Heart left ventricle (tissue), 13 donors: ENCODE data around the gene UBE3B.

ENCODE experiments used
- CTCF ChIP-seq, 12 donors: fragments of 200-600 bp; sonication (generic) in 4 of 12; IDR thresholded peaks; one replicate each; pipeline versions ENCODE4 v1.5.0 to v1.8.0; 2018 to 2022; ENCODE audit warnings: antibody characterized with exemption in 12 of 12, mild to moderate bottlenecking in 5 of 12
- POLR2A ChIP-seq, 2 donors: fragments of 450-650 bp; IDR thresholded peaks; one replicate each; pipeline ENCODE4 v1.6.1; 2017; ENCODE audit warnings: antibody characterized with exemption in 2 of 2, mild to moderate bottlenecking in 2 of 2, moderate library complexity in 2 of 2
- donor health status: ischemic (EF 13 %, LVEDD 7.1; RV severe dilation, severe dysfunction).
- donor health status: DM: no; HTN: yes; CAD: no.
- donor health status: DM: no; HTN: no; CAD: no.
- donor health status: ischemic (EF 25% LVEDD 6.9; RV normal size, moderate dysfunction).
- donor health status: ischemic (EF 25% LVEDD 5.7; RV mildly dilated, moderate dysfunction).
- donor health status: ischemic (EF 35%, LVEDD 5.7; RV mildly dilated, moderate dysfunction).
- donor health status: nonischemic (EF 11% LVEDD 7.7; RV severe dilation, severe dysfunction).
- donor health status: DM: yes; HTN: yes; CAD: no.
- donor health status: PGD.
- donor health status: ischemic (EF 29% LVEDD 5.4; RV normal size, mild dysfunction).
- donor health status: nonischemic (EF 23%, LVEDD 6.1; RV moderate dilation, normal function).

- no peak for TF ChIP-seq CTCF (IDR thresholded peaks at IDR 0.05)
- TF ChIP-seq POLR2A (IDR thresholded peaks at IDR 0.05) = no peak
Measured at GRCh38 chr12:109460538-109460937, 16.9 kb upstream of the UBE3B start.
